GM06990 (cell line): ENCODE data around the gene DYNLT1.

Experiments
- DNase-seq: peaks from one replicate; pipeline ENCODE4 v3.0.0-alpha.2; 2011; ENCODE audit not compliant: insufficient read length; ENCODE audit errors: extremely low read depth
- H3K27me3 ChIP-seq: replicated peaks from 2 replicates; pipeline ENCODE4 v1.6.0; 2011; ENCODE audit warnings: low read length; ENCODE audit not compliant: control insufficient read depth, insufficient read depth
- H3K36me3 ChIP-seq: 2 replicates; pipeline ENCODE4 v1.5.1; 2011; ENCODE audit warnings: low read length; ENCODE audit not compliant: control insufficient read depth, insufficient read depth
- H3K4me3 ChIP-seq: replicated peaks from 2 replicates; pipeline ENCODE4 v1.5.1; 2011; ENCODE audit warnings: low read depth, mild to moderate bottlenecking, control low read depth, low read length
- TF ChIP-seq, protein P1 (sequence below): IDR thresholded peaks from 2 replicates; pipeline ENCODE4 v1.5.1; 2011; ENCODE audit warnings: low read length, control low read depth, mild to moderate bottlenecking, inconsistent platforms; ENCODE audit not compliant: insufficient read depth, poor library complexity, severe bottlenecking

The DYNLT1 gene

GRCh38 chr6:158604048-158604406 is 40.5 kb downstream of the DYNLT1 start:
- H3K4me3 ChIP-seq, result no peak overlapping the region
- H3K27me3 ChIP-seq, result no peaks in the 10 kb centered on the region
- TF ChIP-seq, protein P1, sequence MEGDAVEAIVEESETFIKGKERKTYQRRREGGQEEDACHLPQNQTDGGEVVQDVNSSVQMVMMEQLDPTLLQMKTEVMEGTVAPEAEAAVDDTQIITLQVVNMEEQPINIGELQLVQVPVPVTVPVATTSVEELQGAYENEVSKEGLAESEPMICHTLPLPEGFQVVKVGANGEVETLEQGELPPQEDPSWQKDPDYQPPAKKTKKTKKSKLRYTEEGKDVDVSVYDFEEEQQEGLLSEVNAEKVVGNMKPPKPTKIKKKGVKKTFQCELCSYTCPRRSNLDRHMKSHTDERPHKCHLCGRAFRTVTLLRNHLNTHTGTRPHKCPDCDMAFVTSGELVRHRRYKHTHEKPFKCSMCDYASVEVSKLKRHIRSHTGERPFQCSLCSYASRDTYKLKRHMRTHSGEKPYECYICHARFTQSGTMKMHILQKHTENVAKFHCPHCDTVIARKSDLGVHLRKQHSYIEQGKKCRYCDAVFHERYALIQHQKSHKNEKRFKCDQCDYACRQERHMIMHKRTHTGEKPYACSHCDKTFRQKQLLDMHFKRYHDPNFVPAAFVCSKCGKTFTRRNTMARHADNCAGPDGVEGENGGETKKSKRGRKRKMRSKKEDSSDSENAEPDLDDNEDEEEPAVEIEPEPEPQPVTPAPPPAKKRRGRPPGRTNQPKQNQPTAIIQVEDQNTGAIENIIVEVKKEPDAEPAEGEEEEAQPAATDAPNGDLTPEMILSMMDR, result no peak
- no peak for DNase-seq
- peaks cover 18% of the 10 kb centered on the region for H3K36me3 ChIP-seq

- no peaks in the 10 kb centered on the region for H3K27me3 ChIP-seq
- TF ChIP-seq, protein P1, result no peak
- peaks cover 19% of the 10 kb centered on the region for H3K36me3 ChIP-seq
Observed at GRCh38 chr6:158603261-158604047, 41.1 kb downstream of the DYNLT1 start.

DNA sequence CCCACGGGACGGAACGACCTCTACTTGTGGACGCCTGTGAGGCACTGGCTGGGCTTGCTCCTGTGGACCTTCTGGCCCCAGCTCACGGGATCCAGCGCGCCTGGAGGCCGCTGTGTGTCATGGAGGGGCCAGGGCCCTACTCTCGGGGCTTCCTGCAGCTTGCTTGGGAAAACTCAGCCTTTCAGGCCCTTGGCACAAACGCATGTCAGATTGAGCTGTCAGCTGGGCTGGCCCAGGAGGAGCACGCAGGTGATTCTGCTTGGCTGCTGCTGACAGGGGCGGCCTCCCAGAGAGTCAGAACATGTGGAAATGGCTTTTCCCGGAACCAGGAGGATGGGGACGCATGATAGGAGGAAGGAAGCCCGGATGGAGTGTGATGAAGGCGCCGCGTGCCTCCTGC is 44.9 kb downstream of the DYNLT1 start:
- no peak for DNase-seq
- H3K27me3 ChIP-seq, result no peaks in the 10 kb centered on the region
- H3K36me3 ChIP-seq, result peaks cover 8% of the 10 kb centered on the region
- TF ChIP-seq, protein P1, result no peak
- H3K4me3 ChIP-seq, result no peak overlapping the region

More at GRCh38 chr6:158603261-158604047, 41.1 kb downstream of the DYNLT1 start:
- no peak for DNase-seq
- no peak overlapping the region for H3K4me3 ChIP-seq

DNA sequence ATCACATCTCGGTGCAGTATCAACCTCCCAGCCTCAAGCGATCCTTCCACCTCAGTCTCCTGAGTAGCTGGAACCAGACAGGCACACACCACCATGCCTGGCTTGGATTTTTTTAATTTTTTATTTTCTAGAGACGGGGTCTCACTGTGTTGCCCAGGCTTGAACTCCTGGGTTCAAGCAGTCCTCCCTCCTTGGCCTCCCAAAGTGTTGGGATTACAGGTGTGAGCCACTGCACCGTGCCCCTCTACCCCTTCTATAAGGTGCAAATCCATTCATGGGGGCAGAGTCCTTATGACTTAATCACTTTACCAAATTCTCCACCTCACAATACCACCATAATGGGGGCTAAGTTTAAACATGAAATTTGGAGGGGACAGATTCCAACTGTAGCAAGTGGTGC is 47.0 kb downstream of the DYNLT1 start:
- H3K27me3 ChIP-seq, result no peaks in the 10 kb centered on the region
- TF ChIP-seq, protein P1, result no peak
- H3K4me3 ChIP-seq, result no peak overlapping the region
- no peak for DNase-seq
- H3K36me3 ChIP-seq, result peaks cover 8% of the 10 kb centered on the region

DNA sequence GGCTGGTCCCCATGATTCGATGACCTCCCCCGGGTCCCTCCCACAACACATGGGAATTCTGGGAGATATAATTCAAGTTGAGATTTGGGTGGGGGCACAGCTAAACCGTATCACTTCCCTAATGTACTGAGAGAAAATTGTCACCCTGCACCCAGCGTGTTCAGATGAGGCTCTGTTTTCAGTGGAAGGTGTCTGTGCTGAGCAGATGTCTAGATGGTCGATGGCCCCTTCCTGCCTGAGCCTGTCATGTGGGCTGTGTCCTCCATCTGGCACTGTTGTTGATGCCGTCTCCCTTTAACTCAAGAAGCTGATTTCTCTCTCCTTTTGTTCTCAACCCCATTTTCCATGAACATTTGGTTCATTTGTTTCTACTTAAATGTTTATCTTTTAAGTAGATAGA is 47.7 kb downstream of the DYNLT1 start:
- TF ChIP-seq, protein P1, result no peak
- no peak for DNase-seq
- Histone ChIP-seq H3K4me3 (no peak overlapping the region), H3K27me3 (no peaks in the 10 kb centered on the region), H3K36me3 (peaks cover 8% of the 10 kb centered on the region)
